HL-60/S4 treated with retinoic acid at 250 ng/mL for 4 days and 3 days (cell line): Measurements from ENCODE around the gene DPYSL4.

Experiments
- in situ Hi-C: fragments of 300-500 bp; cut with MboI; formaldehyde crosslinking; loops from 2 replicates; pipeline ENCODE4 v1.7.0; 2022; ENCODE audit warnings: low sequenced_read_pairs

Gene DPYSL4

GRCh38 chr10:132162590-132163277 is 24.0 kb upstream of the DPYSL4 start:
- in situ Hi-C loops: no loop called here

DNA sequence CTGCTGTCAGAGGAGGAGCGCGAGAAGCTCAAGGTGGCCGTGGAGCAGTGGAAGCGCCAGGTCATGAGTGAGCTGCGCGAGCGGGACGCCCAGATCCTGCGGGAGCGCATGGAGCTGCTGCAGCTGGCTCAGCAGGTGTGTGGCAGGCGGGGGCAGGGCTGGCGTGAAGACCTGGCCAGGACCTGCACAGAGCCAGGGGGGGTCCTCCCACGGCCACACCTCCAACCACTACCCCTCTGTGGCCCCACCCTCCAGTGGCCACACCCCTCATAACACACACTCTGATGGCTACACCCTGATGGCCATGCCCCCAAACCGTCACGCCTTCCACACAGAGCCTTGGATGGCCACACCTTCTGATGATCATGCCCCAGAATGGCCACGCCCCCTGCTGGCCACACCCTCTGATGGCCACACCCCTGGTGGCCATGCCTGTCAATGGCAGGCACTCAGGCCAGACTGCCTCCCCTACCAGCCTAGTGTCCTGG is 23.4 kb upstream of the DPYSL4 start:
- in situ Hi-C loops: no loop called here

DNA sequence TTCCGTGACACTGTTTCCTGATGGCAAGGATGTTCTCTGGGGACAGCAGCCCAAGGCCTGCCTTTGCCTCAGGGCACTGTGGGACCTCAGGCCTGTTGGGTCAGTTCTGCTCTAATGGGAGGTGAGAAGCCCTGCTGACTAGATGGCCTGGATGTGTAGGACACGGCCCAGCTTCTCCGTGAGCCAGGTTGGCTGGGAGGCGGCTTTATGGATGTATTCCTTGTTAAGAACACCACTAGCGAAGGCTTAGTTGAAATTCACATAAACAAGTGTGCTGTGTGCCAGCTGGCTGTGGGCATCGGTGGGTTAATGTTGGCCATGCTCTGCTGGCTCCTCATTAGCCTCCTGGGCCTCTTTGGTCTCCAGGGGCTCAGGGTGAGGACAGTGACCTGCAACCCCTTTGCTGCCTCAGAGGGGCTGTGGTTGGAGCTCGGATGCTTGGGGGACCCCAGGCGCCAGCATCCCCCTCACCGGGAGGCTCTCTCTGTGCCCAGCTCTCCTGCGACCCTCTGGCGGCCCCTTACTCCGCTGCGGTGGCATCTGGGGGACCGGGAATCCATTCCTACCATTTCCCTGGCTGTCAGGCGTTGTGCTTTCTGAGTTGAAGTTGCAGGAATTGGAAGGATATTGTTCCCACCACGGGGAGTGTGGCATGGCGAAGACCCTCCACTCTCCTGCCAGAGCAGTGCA is 22.8 kb upstream of the DPYSL4 start:
- in situ Hi-C loops: no loop called here

- in situ Hi-C loops: no loop called here
These were observed 21.9 kb upstream of the DPYSL4 start for GRCh38 chr10:132164761-132165278.

- in situ Hi-C loops: no loop called here
These were observed 21.2 kb upstream of the DPYSL4 start for GRCh38 chr10:132165416-132165980.

- in situ Hi-C loops: no loop called here
These were observed 20.4 kb upstream of the DPYSL4 start for GRCh38 chr10:132166216-132166950.

DNA sequence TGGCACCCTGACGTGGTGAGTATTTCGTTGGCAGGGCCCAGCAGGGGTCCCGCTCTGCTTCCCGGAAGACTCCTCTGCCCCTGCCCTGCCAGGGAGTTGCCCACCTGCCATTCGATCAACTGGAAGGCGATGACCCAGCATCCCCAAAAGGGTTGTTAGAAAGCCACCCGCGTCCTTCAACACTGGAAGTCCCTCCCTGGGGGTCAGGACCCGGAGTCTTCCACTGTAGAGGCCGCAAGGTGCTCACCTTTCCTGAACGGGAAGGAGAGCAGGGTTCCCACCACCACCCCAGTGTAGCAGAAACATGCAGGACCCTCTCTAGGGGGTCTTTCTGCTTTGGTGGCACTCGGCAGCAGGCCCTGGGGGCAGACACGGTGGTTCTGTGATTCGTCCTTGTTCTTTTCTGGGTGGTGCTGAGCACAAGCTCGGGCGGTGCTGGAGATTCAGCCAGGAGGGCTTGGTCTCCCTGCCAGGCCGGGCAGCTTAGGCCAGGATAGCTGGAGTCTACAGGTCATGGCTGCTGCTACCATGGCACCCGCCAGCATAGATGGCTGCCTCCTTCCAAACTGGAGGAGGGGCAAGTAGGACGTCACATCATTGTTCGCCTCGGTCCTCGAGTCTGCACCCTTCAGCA is 19.6 kb upstream of the DPYSL4 start:
- in situ Hi-C loops: no loop called here

- in situ Hi-C loops: no loop called here
These were observed 18.8 kb upstream of the DPYSL4 start for GRCh38 chr10:132167976-132168375.

DNA sequence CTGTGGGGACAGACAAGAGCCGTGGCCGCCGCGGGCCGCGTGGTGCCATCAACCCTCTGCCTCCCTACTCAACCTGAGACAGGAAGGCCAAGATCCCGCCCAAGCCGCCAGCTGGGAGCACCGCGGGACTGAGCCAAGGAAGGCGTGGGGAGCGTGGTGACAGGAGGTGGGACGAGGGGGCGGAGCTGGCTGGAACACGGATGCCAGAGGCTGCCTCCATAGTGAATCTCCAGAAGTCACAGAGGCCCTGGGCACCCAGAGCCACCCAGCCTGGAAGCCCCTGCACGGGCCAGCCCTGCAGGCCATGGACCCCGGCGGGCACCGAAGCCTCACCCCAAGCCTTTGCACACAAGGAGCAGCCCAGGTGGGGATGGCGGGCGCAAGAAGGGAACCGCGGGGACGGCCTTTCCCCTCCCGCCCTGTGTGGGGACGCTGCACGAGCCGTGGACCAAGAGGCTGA is 18.1 kb upstream of the DPYSL4 start:
- in situ Hi-C loops: no loop called here

DNA sequence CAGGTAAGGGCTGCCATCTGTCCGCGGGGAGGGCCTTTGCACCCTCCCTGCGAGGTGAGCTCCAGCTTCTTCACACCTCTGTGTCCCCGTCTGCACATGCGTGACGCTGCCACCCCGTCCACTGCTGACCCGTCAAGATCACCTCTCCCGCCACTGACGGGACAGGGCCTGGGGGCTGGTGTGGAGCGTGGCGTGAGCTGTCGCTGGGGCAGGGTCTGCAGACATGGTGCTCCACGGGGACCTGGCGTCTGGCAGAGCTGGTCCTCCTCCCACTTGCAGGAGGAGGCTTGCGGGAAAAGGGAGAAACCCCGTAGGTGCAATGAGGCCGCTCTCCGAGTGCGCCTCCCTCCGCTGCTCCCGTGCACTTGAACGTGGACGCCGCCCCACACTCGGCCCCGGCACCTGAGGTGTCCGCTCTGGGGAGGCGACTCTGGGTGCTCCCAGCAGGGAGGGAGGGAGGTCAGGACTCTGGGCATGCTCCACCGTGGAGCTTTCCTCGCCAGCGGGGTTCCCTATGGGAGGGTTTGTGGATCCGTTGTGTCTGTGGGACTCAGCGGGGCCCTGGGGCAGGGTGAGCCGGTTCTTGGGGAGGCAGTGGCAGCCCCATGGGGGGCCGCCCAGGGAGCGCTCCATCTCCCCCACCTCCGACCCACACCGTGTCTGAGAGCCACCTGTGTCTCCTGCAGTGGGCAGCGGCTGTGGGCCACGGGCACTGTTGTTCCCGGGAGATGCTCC is 17.6 kb upstream of the DPYSL4 start:
- in situ Hi-C loops: no loop called here

GRCh38 chr10:132169766-132170560 is 16.8 kb upstream of the DPYSL4 start:
- in situ Hi-C loops: no loop called here

GRCh38 chr10:132170561-132171361 is 16.0 kb upstream of the DPYSL4 start:
- in situ Hi-C loops: no loop called here

DNA sequence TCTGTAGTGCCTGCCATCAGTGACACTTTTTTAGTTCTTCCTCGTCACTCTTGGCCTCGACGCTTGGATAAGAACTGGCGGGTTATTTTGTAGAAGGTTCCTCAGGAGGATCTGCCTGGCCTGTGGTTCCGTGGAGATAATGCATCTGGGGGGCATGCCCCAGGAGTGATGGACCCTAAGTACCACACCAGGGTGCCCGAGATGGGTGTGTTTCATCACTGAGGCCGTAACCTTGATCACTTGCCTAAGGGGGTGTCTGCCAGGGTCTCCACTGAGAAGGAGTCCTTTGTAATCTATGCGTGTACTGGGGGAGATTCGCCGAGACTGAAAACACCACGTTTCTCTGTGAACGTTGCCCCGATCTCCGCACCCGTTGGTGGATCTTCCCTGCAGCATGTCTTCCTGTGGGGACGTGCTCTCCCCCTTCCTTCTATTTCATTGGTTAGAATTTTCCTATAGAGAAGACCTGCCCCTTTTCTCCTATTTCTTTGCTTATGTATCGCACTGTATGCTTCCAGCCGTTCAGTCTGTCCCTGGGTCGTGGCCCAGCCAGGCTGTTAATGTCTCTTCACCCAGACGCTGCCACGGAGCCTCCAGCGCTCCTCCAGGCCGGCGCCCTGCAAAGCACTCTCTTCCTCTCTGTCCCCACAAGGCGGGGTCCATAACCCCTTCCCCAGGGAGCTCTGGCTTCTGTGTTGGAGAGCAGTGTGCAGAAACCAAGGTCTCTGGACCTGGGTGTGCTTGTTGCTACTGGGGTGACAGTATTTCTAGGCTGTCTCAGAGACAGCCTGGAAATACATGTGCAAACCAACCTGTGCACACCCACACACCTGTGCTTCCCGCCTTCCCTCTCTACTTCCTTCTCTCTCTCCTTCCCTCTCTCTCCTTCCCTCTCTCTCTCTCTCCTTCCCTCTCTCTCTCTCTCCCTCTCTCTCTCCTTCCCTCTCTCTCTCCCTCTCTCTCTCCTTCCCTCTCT is 14.4 kb upstream of the DPYSL4 start:
- in situ Hi-C loops: no loop called here

GRCh38 chr10:132173185-132173584 is 13.6 kb upstream of the DPYSL4 start:
- in situ Hi-C loops: no loop called here

DNA sequence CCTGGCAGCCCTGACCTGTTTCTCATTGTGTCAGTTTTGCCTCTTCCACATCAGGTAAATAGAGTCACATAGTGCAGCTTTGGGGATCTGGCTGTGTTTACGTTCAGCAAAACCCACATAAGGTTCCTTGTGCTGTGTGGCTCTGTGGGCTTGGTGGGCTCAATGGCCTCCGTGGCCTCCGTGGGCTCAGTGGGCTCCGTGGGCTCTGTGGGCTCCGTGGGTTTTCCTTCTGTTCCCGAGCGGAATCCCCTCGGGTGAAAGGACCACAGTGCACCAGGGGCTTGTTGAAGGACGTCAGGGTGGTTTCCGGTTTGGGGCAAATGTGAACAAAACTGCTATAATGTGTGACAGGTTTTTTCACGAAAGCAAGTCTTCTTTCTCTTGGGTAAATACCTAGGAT is 12.5 kb upstream of the DPYSL4 start:
- in situ Hi-C loops: no loop called here

DNA sequence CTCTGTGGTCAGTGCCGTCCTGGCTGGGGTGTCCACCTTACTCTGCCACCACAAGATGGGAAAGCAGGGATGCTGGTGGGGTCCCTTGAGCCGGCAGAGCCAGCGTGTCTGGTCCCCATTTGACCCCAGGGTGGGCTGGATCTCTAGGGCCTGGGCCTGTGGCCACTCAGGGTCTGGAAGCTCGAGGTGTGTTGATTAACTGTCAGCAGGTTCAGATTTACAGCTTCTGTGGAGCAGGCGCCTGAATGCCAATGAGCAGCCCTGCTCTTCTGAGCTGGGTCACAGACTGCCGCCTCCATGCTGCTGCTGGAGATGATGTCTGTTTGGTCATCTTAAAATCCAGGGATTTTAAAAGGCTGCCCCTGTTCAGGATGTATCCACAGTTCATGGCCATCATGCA is 11.3 kb upstream of the DPYSL4 start:
- in situ Hi-C loops: no loop called here

DNA sequence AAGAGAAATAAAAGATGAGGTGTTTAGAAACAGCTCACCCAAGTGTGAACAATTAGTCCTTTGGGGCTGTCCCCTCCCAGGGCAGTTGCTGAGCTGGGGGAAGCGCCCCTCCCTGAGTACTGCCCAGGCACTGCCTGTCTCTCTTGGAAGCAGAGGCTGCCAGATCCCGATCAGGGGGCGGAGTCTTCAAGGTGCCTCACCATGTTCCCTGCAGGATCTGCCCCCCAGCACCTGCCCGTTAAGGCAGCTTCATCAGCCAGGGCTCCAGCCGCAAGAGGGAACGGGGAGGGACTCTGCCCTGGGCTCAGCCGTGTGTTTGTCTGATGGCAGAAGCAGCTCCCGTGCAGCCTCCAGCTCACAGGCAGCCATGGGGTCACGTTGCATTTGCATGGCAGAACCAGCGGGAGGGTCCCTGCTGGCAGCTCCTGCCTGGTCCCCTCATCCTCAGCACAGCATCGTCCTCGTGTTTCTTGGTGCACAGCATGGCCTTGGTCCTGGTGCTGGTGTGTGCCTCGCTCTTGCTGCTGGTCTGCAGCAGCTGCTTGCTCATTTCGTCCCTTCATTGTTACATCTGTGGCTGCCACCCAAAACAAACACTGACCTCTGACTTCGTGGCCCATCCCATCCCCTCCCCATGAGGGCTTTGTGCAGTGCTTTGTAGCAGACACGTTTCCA is 10.7 kb upstream of the DPYSL4 start:
- in situ Hi-C loops: no loop called here
